ENCODE data around the gene SP110. TPM values are rescaled to one million over a fixed set of nuclear protein-coding genes. Genes with fewer than 3 reads are reported as not detected.

Gene SP110
- total RNA-seq (2014; rRNA removed): 3.5 and 6.7 TPM in 2 replicates
- percentile 55 among the genes with signal in this experiment for Bru-seq, nascent RNA
- percentile 60 among the genes with signal in this experiment for BruChase-seq, experiment 1, labeled RNA remaining after a 6-hour chase
- percentile 77 among the genes with signal in this experiment for BruChase-seq, experiment 2, labeled RNA remaining after a 2-hour chase
- long read RNA-seq, transcript SP110-202 (15 exons, 2,080 nt): major isoform, 6 of 47 reads
- long read RNA-seq, partial matches to known transcripts: 25 of 47 reads
- long read RNA-seq, other reads (novel, unspliced or antisense): 9 of 47 reads

- intact Hi-C loops (cut with micrococcal nuclease): loop anchor here (10.0 kb wide), 2 partner anchors 195 to 575 kb away; partner anchors contain the start of gene SP100
These were observed at the start of gene SP110 for GRCh38 chr2:230219419-230220331. TSS of gene SP110 (minus strand) at chr2:230219984. CDS start at chr2:230216927, 3,057 bp downstream.

GRCh38 chr2:230268606-230269243 is 48.9 kb upstream of the SP110 start:
- Histone ChIP-seq H3K9me3 (ENCODE audit: low read length) (peaks cover 5% of the 10 kb centered on the region; the same call in 1 of the 2 replicates), H3K79me2 (ENCODE audit: low read length) (no peaks in the 10 kb centered on the region), H3K36me3 (ENCODE audit: low read depth, low read length) (no peaks in the 10 kb centered on the region), H3K27ac (ENCODE audit: low read length) (no peak overlapping the region), H3K4me1 (ENCODE audit: insufficient read depth, low read length) (no peaks in the 10 kb centered on the region), H3K27me3 (ENCODE audit: low read length) (no peaks in the 10 kb centered on the region), H3K4me3 (ENCODE audit: low read length) (no peak overlapping the region), H3K9me2 (replicated peaks; ENCODE audit: low read length) (no peaks in the 10 kb centered on the region), H3K9ac (ENCODE audit: low read length) (no peak overlapping the region), H4K20me1 (ENCODE audit: low read length) (no peaks in the 10 kb centered on the region), H2AFZ (ENCODE audit: low read length) (no peak overlapping the region), H3K4me2 (ENCODE audit: low read length) (no peak overlapping the region), H3F3A (ENCODE audit: low read length, unreplicated experiment) (no peaks in the 10 kb centered on the region)
- no peak for DNase-seq
- intact Hi-C loops (cut with micrococcal nuclease): no loop called here
- CTCF ChIA-PET: no interaction called here
- no TSS peak for BruUV-seq (replicated peaks)
- ATAC-seq: no peak
- POLR2A ChIA-PET (ENCODE audit: unreplicated experiment): no interaction called here
- TF ChIP-seq EZH2 (IDR thresholded peaks at IDR 0.05; ENCODE audit: low read length, unreplicated experiment) (no peak), CTCF (conservative IDR thresholded peaks at IDR 0.05; ENCODE audit: low read depth, low read length) (no peak), EZH2phosphoT487 (IDR thresholded peaks at IDR 0.05; ENCODE audit: borderline replicate concordance, low read length) (no peak)

More at GRCh38 chr2:230219419-230220331, at the start of gene SP110:
- Histone ChIP-seq H3K79me2 (ENCODE audit: low read length) (no peaks in the 10 kb centered on the region), H3K9me2 (replicated peaks; ENCODE audit: low read length) (no peaks in the 10 kb centered on the region), H3F3A (ENCODE audit: low read length, unreplicated experiment) (no peaks in the 10 kb centered on the region), H4K20me1 (ENCODE audit: low read length) (no peaks in the 10 kb centered on the region), H2AFZ (ENCODE audit: low read length) (peak within 1 kb of the TSS; percentile 92), H3K36me3 (ENCODE audit: low read depth, low read length) (no peaks in the 10 kb centered on the region), H3K4me3 (ENCODE audit: low read length) (peak within 1 kb of the TSS; percentile 83), H3K27ac (ENCODE audit: low read length) (peak within 1 kb of the TSS; percentile 26), H3K4me1 (ENCODE audit: insufficient read depth, low read length) (0 out of 2 replicates have a peak, but pooled peaks cover 9% of the 10 kb centered on the region), H3K27me3 (ENCODE audit: low read length) (no peaks in the 10 kb centered on the region), H3K4me2 (ENCODE audit: low read length) (peak within 1 kb of the TSS; percentile 86), H3K9me3 (ENCODE audit: low read length) (no peaks in the 10 kb centered on the region), H3K9ac (ENCODE audit: low read length) (peak within 1 kb of the TSS; percentile 26)
- BruUV-seq (replicated peaks): TSS peak; percentile 72
- peak; percentile 87 for DNase-seq
- CTCF ChIA-PET: interaction anchor here (0.6 kb wide), 1 partner anchor 495 kb away, joined by 4 read pairs; no protein-coding TSS in a partner anchor
- TF ChIP-seq CTCF (conservative IDR thresholded peaks at IDR 0.05; ENCODE audit: low read depth, low read length): no peak
- POLR2A ChIA-PET (ENCODE audit: unreplicated experiment): interaction anchor here (0.6 kb wide), 1 partner anchor 535 kb away, joined by 7 read pairs; no protein-coding TSS in a partner anchor
- ATAC-seq: peak; percentile 95

All from PC-3 (cell line).